Inflammatory macrophage (primary cell): ENCODE measurements around the gene CCDC88B.

Source experiments
- DNase-seq, 2 donors: peaks; one replicate each; pipeline ENCODE4 v3.0.0-alpha.2; 2020 to 2022
- total RNA-seq, 18 experiments: gene quantifications; one replicate each; lab custom pipeline; 2026; ENCODE audit warnings: mixed read lengths in 6 of 18, inconsistent platforms in 2 of 18; lab: John Stamatoyannopoulos, UW

CCDC88B gene
- 4.3 to 71.4 (median 33.7) reads per million in 18 experiments for total RNA-seq

DNA sequence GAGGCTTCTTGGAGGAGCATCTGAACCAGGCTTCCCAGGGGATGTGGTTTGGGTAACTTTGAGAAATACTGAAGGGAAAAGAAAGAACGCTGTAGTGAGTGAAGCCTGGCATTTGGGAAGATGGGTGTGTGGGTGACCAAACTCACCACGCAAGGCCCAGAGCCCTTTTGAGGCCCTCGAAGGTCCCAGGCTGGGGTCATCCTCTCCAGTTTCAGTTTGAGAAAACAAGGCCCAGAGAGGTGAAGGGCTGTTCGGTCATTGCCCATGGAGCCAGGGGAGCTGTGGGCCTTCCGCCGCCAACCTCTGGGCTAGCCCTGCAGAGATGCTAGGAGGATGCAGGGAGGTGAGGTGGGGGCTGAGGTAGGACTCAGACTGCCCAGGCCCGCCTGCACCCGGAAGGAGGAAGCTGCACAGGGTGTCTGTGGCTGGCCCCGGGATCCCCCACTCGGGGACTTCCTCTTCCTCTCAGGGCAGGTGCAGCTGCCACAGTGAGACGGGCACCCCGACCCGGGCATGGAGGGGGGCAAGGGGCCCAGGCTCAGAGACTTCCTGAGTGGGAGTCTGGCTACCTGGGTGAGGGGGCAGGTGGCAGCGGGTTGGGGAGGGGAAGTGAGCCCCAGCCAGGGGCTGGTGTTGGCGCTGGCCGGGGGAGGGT lies at the start of gene CCDC88B:
CCDC88B (plus strand) TSS at position 451 of the 655 bp plus-strand sequence; CDS start at position 514, 63 bp downstream.
- peak; percentile 59 to 73 for DNase-seq

DNA sequence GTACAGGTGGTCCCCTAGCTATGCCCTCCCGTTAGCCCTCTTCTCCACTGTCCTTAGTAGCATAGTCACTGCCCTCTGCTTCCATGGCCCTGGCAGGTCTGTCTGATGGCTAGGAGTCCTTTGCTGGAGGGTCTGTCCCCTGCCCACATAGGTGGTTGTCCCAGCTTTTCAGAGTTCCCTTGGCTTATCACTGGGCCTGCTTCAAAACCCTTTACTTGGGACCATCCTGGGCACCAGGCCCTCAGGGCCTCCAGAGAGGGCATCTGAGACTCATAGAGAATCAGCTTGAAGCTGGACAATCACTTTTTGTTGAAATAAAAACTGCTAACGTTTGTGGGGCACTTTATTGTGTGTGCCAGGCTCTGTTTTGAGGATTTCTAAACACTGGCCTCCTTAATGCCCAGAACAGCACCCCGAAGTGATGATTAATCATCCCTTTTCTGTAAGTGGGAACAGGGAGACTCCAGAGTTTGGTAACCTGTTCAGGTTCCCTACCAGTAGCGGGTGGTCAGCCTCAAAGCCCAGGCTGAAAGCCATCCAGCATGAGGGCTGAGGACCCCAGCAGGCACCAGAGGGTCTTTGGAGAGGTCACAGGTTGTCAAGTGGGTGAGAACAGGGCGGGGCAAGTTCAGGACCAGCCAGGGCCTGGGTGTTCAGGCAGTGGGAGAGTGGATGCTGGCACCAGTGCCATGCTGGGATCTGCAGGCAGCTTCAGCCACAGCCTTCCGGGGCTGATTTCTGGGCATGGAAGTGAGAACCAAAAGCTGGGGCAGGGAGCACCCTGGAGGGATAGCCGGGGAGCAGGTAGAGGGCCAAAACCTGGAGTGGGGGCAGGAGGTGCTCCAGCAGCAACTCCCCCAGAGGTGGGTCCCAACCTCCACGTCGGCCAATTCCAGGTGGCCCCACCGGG lies 49.4 kb upstream of the CCDC88B start:
- DNase-seq = no peak

DNA sequence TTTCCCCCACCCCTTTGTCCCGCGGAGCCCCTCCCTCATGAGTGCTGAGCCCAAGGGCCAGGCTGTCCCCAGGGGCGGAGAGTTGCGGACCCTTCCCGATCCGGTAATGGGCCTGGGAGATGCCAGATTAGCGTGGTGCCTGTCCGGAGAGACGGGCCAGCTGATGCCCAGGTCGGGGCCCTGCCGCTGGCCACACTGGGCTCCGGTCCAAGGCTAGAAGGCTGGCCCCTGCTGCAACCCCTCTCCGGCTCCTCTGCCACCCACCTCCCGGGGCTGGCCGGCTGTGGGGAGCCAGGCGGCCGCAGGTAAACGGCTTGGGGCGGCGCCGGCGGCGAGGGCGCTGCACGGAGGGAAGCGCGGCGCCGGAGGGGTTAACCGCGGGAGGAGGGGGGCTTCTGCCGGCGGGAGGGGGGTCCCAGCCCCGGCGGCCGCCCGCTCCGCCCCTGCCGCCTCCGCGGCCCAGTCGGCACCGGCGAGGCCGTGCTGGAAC lies 48.7 kb upstream of the CCDC88B start, which contains the start of gene KCNK4:
KCNK4 (plus strand) TSS at position 41 of the 490 bp plus-strand sequence. CDS start 1,717 bp downstream, outside the sequence.
- DNase-seq = no peak

- DNase-seq = peak in 1 of 2 donors; percentile 4
These were observed 48.1 kb upstream of the CCDC88B start for GRCh38 chr11:64291752-64292459.

- DNase-seq = peak in 1 of 2 donors; percentile 27
These were observed 47.3 kb upstream of the CCDC88B start for GRCh38 chr11:64292460-64293254.

GRCh38 chr11:64294774-64295173 lies 45.2 kb upstream of the CCDC88B start:
- no peak for DNase-seq

GRCh38 chr11:64295760-64296159 lies 44.2 kb upstream of the CCDC88B start:
- DNase-seq = no peak

DNA sequence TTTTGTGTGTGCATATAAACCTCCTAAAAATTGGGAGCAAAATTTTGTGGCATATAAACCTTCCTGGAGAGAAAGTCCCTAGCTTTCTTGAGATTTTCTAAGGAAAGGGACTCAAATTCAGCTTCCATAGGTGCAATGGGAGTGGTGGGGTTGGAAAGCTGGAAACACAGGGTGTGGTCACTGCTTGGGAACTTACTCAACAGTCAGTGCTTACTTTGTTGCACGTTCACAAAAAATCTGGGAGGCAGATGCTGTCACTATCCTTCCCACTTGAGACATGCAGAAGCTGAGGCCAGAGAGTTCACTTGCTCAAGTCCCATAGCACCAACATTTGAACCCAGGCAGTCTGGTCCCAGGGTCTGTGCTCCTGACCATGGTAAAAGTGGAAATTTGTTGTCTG lies 43.8 kb upstream of the CCDC88B start:
- no peak for DNase-seq

DNA sequence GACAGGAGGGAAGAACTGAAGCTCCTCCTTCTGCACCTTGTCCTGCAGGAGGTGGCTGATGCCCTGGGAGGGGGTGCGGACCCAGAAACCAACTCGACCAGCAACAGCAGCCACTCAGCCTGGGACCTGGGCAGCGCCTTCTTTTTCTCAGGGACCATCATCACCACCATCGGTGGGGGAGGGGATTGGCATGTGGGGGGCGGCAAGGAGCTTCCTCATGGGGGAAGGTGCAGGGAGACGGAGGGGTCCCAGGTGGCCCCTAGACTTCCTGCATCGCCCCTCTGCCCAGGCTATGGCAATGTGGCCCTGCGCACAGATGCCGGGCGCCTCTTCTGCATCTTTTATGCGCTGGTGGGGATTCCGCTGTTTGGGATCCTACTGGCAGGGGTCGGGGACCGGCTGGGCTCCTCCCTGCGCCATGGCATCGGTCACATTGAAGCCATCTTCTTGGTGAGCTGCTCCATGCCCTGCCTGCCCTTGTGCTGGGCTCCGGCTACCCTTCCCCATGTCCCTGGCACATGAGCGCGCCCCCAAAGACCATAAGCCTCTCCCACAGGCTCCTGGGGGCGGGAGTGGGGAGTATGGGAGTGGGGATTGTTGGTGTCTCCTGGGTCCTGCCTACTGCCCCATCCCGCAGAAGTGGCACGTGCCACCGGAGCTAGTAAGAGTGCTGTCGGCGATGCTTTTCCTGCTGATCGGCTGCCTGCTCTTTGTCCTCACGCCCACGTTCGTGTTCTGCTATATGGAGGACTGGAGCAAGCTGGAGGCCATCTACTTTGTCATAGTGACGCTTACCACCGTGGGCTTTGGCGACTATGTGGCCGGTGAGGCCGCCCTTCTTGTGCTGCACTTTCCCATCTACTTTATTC lies 42.9 kb upstream of the CCDC88B start:
- peak in 1 of 2 donors; percentile 21 for DNase-seq

- no peak for DNase-seq
These were observed 42.2 kb upstream of the CCDC88B start for GRCh38 chr11:64297699-64298358.

GRCh38 chr11:64298966-64299846 lies 40.8 kb upstream of the CCDC88B start:
- DNase-seq = peak in 1 of 2 donors; percentile 19

DNA sequence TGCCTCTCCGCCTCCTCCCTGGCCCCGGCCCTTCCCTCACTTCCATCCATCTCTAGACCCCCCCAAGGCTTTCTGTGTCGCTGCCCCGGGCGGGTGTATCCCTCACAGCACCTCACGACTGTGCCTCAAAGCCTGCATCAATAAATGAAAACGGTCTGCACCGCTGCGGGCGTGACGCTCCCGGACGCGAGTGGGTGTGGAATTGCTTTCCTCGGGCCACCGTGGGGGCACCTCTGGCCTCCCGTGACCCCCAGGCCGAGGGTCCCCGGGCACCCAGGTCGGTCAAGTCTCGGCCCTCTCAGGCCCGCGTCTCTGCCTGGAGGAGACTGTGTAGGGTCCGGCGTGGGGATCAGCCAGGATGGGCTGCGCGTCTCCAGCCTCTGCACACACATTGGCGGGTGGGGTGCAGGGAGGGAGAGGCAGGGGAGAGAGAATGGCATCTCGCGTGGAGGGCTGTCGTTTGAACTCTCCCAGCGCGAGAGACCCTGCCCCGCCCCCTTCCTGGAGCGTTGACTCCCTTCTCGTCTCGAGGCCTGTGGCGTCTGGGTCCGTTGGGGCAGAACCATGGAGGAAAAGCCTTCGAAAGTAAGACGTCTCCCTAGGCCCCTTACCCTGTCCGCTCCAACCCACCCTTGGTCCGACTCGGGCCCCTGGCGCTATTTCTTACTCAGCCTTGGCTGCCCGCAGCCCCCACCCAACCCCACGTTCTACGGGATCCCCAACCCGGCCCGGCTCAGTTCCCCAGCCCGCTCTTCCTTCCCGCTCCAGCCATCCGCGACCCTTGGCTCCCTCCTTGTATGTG lies 40.0 kb upstream of the CCDC88B start, which contains the start of gene CATSPERZ:
CATSPERZ (plus strand) TSS at position 512 of the 802 bp plus-strand sequence; CDS start at position 565, 53 bp downstream.
- DNase-seq = no peak

DNA sequence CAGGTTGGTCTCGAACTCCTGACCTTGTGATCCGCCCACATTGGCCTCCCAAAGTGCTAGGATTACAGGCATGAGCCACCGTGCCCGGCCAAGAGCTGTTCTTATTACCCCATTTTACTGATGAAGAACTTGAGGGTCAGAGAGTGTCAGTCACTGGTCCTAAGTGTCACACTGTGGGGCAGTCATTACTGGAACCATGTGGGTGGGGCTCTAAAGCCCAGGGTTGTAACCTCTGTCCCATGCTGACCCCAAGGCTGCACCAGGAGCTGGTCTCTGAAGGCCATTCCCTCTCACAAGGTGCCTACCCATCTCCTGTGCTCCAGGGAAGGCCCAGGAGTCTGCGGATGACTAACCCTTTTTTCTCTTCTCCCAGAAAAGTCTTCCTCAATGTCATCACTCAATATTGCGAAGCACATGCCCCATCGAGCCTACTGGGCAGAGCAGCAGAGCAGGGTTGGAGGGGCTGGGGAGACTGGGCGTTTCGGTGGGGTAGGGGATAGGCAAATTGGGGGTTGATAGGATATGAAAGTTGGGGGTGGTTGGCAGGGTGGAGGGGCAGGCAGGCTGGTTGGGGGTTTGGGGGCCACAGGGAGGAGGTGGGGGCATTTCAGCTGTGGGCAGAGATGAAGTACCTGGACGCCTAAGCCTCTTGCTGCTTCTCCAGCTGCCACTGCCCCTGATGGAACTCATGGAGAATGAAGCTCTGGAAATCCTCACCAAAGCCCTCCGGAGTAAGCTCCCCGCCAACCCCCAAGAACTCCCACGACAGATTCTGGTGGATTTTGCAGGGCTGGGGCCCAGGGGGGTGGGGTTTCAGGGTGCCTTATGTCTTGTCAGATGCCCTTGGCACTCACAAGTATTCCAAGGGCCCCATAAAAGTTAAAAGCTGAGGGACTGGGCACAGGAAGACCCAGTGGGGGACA lies 36.6 kb upstream of the CCDC88B start:
- DNase-seq = no peak

DNA sequence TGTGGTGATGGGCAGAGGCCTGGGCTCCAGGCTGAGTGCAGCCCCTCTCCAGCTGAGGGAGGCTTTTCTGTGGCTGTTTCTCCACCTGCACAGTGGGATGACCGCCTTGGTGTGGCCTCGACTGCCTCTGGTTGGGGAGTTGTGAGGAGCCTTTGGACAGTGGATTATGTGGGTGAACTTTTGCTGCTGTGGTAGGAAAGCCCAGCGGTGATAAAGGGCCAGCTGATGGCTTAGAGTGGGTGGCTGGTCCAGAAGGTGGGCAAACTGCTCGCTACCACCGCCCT lies 36.0 kb upstream of the CCDC88B start:
- no peak for DNase-seq

- DNase-seq = peak; percentile 94 to 95
These were observed 35.5 kb upstream of the CCDC88B start for GRCh38 chr11:64304316-64305072.

DNA sequence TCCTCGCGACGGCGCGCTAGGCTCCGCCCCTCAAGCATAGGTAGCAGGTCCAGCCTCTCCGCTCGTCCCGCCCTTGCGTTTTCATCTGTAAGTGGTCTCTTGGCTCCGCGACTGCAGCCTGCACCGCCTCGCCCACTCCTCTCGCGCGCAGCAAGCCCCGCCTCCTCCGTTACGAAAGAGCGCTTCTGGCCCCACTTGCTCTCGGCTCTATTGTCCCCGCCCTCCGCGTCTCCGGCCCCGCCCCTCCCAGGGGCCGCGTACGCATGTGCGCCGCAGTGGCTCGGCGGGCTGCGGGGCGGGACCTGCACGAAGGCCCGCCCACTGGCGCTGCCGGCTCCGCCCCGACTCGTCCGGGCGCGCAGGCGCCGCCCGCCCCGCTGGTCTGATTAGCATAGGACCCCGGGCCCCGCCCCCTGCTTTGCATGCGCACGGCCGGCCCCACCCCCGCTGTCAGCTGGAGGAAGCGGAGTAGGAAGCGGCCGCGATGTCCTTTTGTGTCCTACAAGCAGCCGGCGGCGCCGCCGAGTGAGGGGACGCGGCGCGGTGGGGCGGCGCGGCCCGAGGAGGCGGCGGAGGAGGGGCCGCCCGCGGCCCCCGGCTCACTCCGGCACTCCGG lies 34.8 kb upstream of the CCDC88B start, which contains the start of gene ESRRA:
ESRRA (plus strand) TSS at position 450 of the 616 bp plus-strand sequence. CDS start 1,656 bp downstream, outside the sequence.
- peak; percentile 100 for DNase-seq
